Osteocyte (in vitro differentiated cells): ENCODE results near the gene PLA2G4D. TPM values are rescaled to one million over a fixed set of nuclear protein-coding genes. Genes with fewer than 3 reads are reported as not detected.
A peak's percentile ranks its signal among the peaks of the same experiment; 100 is the strongest.

Source experiments
- DNase-seq: peaks from one replicate; pipeline ENCODE4 v3.0.0; 2021; ENCODE audit warnings: mixed read lengths; ENCODE audit not compliant: unreplicated experiment; ENCODE audit errors: extremely low spot score
- H3K27ac Mint-ChIP-seq: one replicate; pipeline ENCODE4 v1.8.0; 2021; ENCODE audit warnings: mild to moderate bottlenecking, mixed read lengths; ENCODE audit not compliant: unreplicated experiment
- H3K27me3 Mint-ChIP-seq: one replicate; pipeline ENCODE4 v1.8.0; 2021; ENCODE audit warnings: mixed read lengths; ENCODE audit not compliant: unreplicated experiment
- H3K36me3 Mint-ChIP-seq: one replicate; pipeline ENCODE4 v1.8.0; 2021; ENCODE audit warnings: mixed read lengths; ENCODE audit not compliant: unreplicated experiment
- H3K4me1 Mint-ChIP-seq: one replicate; pipeline ENCODE4 v1.8.0; 2021; ENCODE audit warnings: mixed read lengths; ENCODE audit not compliant: unreplicated experiment
- H3K4me3 Mint-ChIP-seq: one replicate; pipeline ENCODE4 v1.8.0; 2021; ENCODE audit warnings: mild to moderate bottlenecking, moderate library complexity, mixed read lengths; ENCODE audit not compliant: unreplicated experiment
- H3K9me3 Mint-ChIP-seq: one replicate; pipeline ENCODE4 v1.8.0; 2021; ENCODE audit warnings: mixed read lengths; ENCODE audit not compliant: unreplicated experiment
- total RNA-seq: library from RNA; stranded (reverse); gene quantifications from 2 replicates; pipeline ENCODE4 v1.2.1, GENCODE V29; 2021
- TF ChIP-seq, protein P1 (sequence below): fragments of 200-600 bp; sonication (generic); IDR thresholded peaks from 2 replicates; pipeline ENCODE4 v1.5.0; 2021; ENCODE audit warnings: antibody characterized with exemption, mild to moderate bottlenecking, moderate library complexity

The PLA2G4D gene
- total RNA-seq, 1 donor from 2014 or later, result not detected

DNA sequence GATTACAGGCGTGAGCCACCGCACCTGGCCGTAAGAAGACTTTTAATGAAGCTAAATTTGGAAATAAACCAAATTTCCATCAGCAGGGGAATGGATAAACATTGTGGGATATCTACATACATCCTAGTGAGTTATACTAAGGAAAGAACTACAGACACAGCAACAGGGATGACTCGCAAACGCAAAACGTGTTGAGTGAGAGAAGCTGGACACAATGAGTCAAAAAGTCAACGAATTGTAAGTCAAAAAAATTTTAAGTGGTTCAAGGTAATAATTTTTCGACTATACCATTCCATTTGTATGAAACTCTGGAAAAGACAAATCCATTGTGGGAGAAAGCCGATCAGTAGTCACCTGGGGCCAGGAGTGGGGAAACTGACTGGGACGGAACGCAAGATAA lies 42.2 kb upstream of the PLA2G4D start:
- TF ChIP-seq, protein P1, sequence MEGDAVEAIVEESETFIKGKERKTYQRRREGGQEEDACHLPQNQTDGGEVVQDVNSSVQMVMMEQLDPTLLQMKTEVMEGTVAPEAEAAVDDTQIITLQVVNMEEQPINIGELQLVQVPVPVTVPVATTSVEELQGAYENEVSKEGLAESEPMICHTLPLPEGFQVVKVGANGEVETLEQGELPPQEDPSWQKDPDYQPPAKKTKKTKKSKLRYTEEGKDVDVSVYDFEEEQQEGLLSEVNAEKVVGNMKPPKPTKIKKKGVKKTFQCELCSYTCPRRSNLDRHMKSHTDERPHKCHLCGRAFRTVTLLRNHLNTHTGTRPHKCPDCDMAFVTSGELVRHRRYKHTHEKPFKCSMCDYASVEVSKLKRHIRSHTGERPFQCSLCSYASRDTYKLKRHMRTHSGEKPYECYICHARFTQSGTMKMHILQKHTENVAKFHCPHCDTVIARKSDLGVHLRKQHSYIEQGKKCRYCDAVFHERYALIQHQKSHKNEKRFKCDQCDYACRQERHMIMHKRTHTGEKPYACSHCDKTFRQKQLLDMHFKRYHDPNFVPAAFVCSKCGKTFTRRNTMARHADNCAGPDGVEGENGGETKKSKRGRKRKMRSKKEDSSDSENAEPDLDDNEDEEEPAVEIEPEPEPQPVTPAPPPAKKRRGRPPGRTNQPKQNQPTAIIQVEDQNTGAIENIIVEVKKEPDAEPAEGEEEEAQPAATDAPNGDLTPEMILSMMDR, result no peak
- no peaks in the 10 kb centered on the region for H3K4me1 Mint-ChIP-seq
- peaks cover 28% of the 10 kb centered on the region for H3K27me3 Mint-ChIP-seq
- no peaks in the 10 kb centered on the region for H3K9me3 Mint-ChIP-seq
- no peak overlapping the region for H3K27ac Mint-ChIP-seq
- DNase-seq, result peak; percentile 38
- H3K36me3 Mint-ChIP-seq, result no peaks in the 10 kb centered on the region
- H3K4me3 Mint-ChIP-seq, result no peak overlapping the region

DNA sequence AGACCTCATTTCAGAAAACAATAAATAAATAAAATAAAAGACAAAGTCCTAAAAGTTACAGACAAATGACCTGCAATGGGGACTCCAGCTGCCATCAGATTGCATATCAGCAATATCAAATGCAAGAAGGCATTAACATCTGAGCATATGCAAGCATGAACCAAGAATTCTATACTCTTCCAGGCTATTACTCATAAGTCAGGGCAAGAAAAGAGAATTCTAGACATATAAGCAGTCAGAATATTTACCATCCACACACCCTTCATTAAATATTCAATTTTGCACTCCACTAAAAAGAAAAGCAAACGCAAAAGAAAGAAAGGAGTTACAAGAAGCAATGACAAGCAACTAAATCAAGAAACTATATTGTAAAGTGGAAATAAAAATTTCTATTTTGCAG lies 41.0 kb upstream of the PLA2G4D start:
- H3K36me3 Mint-ChIP-seq, result no peaks in the 10 kb centered on the region
- TF ChIP-seq, protein P1, result no peak
- H3K4me1 Mint-ChIP-seq, result no peaks in the 10 kb centered on the region
- H3K27ac Mint-ChIP-seq, result no peak overlapping the region
- H3K27me3 Mint-ChIP-seq, result peaks cover 32% of the 10 kb centered on the region
- H3K4me3 Mint-ChIP-seq, result no peak overlapping the region
- no peaks in the 10 kb centered on the region for H3K9me3 Mint-ChIP-seq
- no peak for DNase-seq

DNA sequence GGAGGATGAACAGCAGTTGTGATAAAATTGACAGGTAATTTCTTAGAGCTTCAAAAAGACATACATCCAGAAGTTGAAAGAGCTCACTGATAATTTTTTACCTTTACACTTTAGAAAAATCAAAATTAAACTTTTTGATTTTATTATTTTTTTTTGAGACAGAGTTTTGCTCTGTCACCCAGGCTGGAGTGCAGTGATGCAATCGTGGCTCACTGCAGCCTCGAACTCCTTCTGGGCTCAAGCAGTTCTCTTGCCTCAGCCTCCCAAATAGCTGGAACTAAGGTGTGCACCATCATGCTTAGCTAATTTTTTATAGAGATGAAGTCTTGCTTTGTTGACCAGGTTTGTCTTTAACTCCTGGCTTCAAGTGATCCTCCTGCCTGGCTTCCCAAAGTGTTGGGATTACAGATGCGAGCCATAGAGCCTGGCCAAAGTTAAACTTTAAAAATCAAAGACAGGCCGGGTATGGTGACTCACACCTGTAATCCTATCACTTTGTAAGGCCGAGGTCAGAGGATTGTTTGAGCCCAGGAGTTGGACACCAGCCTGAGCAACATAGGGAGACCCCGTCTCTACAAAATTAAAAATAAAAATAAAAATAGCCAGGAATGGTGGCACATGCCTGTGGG lies 40.4 kb upstream of the PLA2G4D start:
- no peak overlapping the region for H3K4me3 Mint-ChIP-seq
- TF ChIP-seq, protein P1, result no peak
- DNase-seq, result no peak
- H3K36me3 Mint-ChIP-seq, result no peaks in the 10 kb centered on the region
- H3K9me3 Mint-ChIP-seq, result no peaks in the 10 kb centered on the region
- H3K4me1 Mint-ChIP-seq, result no peaks in the 10 kb centered on the region
- peaks cover 36% of the 10 kb centered on the region for H3K27me3 Mint-ChIP-seq
- H3K27ac Mint-ChIP-seq, result no peak overlapping the region

DNA sequence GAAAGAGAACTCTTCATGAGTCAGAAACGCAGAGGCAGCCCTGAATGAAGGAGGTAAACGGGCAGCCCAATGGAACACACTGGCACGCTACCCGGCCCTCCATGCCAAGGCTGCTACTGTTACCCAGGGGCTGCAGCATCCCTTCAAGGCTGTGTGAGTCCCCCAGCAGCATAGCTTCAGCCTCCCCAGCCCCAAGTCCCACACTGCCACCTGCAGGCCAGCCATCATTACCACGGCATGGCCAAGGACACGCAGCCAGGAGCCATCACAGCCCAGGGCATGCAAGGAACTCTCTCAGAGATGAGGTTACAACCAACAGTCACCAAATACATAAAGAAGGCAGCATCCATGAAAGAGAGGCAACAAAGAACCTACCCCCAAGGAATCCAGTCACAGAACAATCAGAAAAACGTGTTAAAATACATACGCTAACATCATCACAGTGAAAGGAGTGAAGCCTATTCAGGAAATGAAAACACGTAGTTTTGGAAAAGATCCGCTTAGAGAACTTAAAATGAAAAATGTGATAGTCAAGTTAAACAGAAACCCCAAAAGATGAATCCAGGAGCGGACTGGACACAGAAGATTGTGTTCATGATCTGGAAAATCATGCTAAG lies 39.6 kb upstream of the PLA2G4D start:
- TF ChIP-seq, protein P1, result peak; percentile 54
- Mint-ChIP-seq H3K9me3 (no peaks in the 10 kb centered on the region), H3K36me3 (no peaks in the 10 kb centered on the region), H3K27me3 (peaks cover 37% of the 10 kb centered on the region), H3K27ac (no peak overlapping the region), H3K4me1 (no peaks in the 10 kb centered on the region), H3K4me3 (no peak overlapping the region)
- DNase-seq, result peak; percentile 84

DNA sequence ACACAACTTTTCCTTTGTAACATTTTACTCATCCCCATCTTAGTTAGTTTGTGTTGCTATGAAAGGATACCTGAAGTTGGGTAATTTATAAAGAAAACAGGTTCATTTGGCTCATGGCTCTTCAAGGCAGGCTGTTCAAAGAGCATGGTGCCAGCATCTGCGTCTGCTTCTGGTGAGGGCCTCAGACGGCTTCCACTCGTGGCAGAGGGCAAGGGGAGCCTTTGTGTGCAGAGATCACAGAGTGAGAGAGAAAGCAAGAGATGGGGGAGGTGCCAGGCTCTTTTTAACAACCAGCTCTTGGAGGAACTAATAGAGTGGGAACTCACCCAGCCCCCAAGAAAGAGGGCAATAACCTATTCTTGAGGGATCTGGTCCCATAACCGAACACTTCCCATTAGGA lies 39.0 kb upstream of the PLA2G4D start:
- Mint-ChIP-seq H3K4me1 (no peaks in the 10 kb centered on the region), H3K4me3 (no peak overlapping the region), H3K27me3 (peaks cover 40% of the 10 kb centered on the region), H3K27ac (no peak overlapping the region), H3K9me3 (no peaks in the 10 kb centered on the region), H3K36me3 (no peaks in the 10 kb centered on the region)
- peak; percentile 51 for DNase-seq
- TF ChIP-seq, protein P1, result no peak
